Trophoblast cell (in vitro differentiated cells and primary cell): ENCODE results near the gene SPDYC.

Experiments
- DNase-seq, 2 donors: peaks; one replicate each; pipeline ENCODE4 v3.0.0-alpha.2; 2016
- H2AFZ ChIP-seq: 2 replicates; pipeline ENCODE4 v1.6.1; 2013; ENCODE audit warnings: low read length, moderate library complexity, mild to moderate bottlenecking; ENCODE audit not compliant: insufficient read depth, poor library complexity
- H2AK5ac ChIP-seq: 2 replicates; pipeline ENCODE4 v1.6.1; 2013; ENCODE audit warnings: mild to moderate bottlenecking, low read length
- H2BK120ac ChIP-seq: 2 replicates; pipeline ENCODE4 v1.6.1; 2013; ENCODE audit warnings: low read length, mild to moderate bottlenecking, moderate library complexity; ENCODE audit not compliant: insufficient read depth, poor library complexity
- H2BK12ac ChIP-seq: 2 replicates; pipeline ENCODE4 v1.6.1; 2013; ENCODE audit warnings: mild to moderate bottlenecking, low read length, moderate library complexity
- H2BK5ac ChIP-seq: 2 replicates; pipeline ENCODE4 v1.6.1; 2013; ENCODE audit warnings: low read length, low read depth, moderate library complexity, mild to moderate bottlenecking; ENCODE audit not compliant: poor library complexity
- H3K14ac ChIP-seq: 2 replicates; pipeline ENCODE4 v1.6.1; 2013; ENCODE audit warnings: mild to moderate bottlenecking, low read length
- H3K18ac ChIP-seq: 2 replicates; pipeline ENCODE4 v1.6.1; 2013; ENCODE audit warnings: mild to moderate bottlenecking, low read length
- H3K23ac ChIP-seq: 2 replicates; pipeline ENCODE4 v1.6.1; 2013; ENCODE audit warnings: low read length
- H3K27ac ChIP-seq: 2 replicates; pipeline ENCODE4 v1.5.1; 2013; ENCODE audit warnings: low read depth, mild to moderate bottlenecking, inconsistent platforms, low read length, moderate library complexity
- H3K27me3 ChIP-seq: 2 replicates; pipeline ENCODE4 v1.6.1; 2013; ENCODE audit warnings: inconsistent platforms, mild to moderate bottlenecking, low read length, moderate library complexity; ENCODE audit not compliant: insufficient read depth
- H3K36me3 ChIP-seq, 2 experiments: 1 replicate in 1 of 2; 2 replicates in 1 of 2; pipeline ENCODE4 v1.6.1; 2013; ENCODE audit warnings: low read length in 2 of 2, mild to moderate bottlenecking in 2 of 2, moderate library complexity in 1 of 2; ENCODE audit not compliant: insufficient read depth in 2 of 2, control insufficient read depth in 1 of 2
- H3K4ac ChIP-seq: 2 replicates; pipeline ENCODE4 v1.6.1; 2013; ENCODE audit warnings: low read depth, mild to moderate bottlenecking, low read length, moderate library complexity
- H3K4me1 ChIP-seq, 2 experiments: 1 replicate in 1 of 2; 2 replicates in 1 of 2; pipeline ENCODE4 v1.6.1; 2013; ENCODE audit warnings: low read length in 2 of 2, mild to moderate bottlenecking in 2 of 2, moderate library complexity in 1 of 2; ENCODE audit not compliant: insufficient read depth in 2 of 2, control insufficient read depth in 1 of 2
- H3K4me2 ChIP-seq: 2 replicates; pipeline ENCODE4 v1.6.1; 2013; ENCODE audit warnings: inconsistent platforms, mild to moderate bottlenecking, low read length, moderate library complexity
- H3K4me3 ChIP-seq: 2 replicates; pipeline ENCODE4 v1.5.1; 2013; ENCODE audit warnings: mild to moderate bottlenecking, low read depth, low read length, inconsistent platforms
- H3K79me1 ChIP-seq: one replicate; pipeline ENCODE4 v1.6.1; 2013; ENCODE audit warnings: low read length
- H3K79me2 ChIP-seq: 2 replicates; pipeline ENCODE4 v1.6.1; 2013; ENCODE audit warnings: low read length, mild to moderate bottlenecking; ENCODE audit not compliant: control insufficient read depth, insufficient read depth, poor library complexity
- H3K9ac ChIP-seq: 2 replicates; pipeline ENCODE4 v1.6.1; 2013; ENCODE audit warnings: mild to moderate bottlenecking, low read length
- H3K9me3 ChIP-seq: 2 replicates; pipeline ENCODE4 v1.6.1; 2013; ENCODE audit warnings: low read depth, mild to moderate bottlenecking, control low read depth, inconsistent platforms, low read length; ENCODE audit not compliant: insufficient read depth
- H4K12ac ChIP-seq: 2 replicates; pipeline ENCODE4 v1.6.1; 2013; ENCODE audit warnings: low read depth, mild to moderate bottlenecking, low read length, moderate library complexity
- H4K8ac ChIP-seq: 2 replicates; pipeline ENCODE4 v1.6.1; 2013; ENCODE audit warnings: low read depth, mild to moderate bottlenecking, low read length, moderate library complexity
- H4K91ac ChIP-seq: one replicate; pipeline ENCODE4 v1.6.1; 2013; ENCODE audit warnings: low read depth, mild to moderate bottlenecking, low read length, moderate library complexity
- WGBS: extraction: QIAGEN DNeasy Blood & Tissue Kit; methylation state at CpG from one replicate; pipeline ENCODE4 v1.1.7; 2013; ENCODE audit warnings: missing lambda C conversion rate; ENCODE audit not compliant: insufficient read length, insufficient coverage; ENCODE audit errors: extremely low coverage; 5-methylcytosine and 5-hydroxymethylcytosine counted together

The SPDYC gene

GRCh38 chr11:65181569-65182257, 11.7 kb downstream of the SPDYC start, which contains the start of gene CAPN1:
Gene CAPN1 (plus strand): TSS chr11:65181928. CDS start chr11:65182702, 774 bp downstream.
- H3K4ac ChIP-seq = peak within 1 kb of the TSS; percentile 100
- H3K14ac ChIP-seq = peak within 1 kb of the TSS; percentile 100
- peak within 1 kb of the TSS; percentile 93 for H4K12ac ChIP-seq
- H4K8ac ChIP-seq = peak within 1 kb of the TSS; percentile 97
- H3K36me3 ChIP-seq = peaks cover 24% of the 10 kb centered on the region in 2 experiments
- peak within 1 kb of the TSS; percentile 100 for H4K91ac ChIP-seq
- H3K79me1 ChIP-seq = peaks cover 20% of the 10 kb centered on the region
- peak within 1 kb of the TSS; percentile 93 for H3K27ac ChIP-seq
- no CpG with 5 or more reads among the region's 43 CpGs for WGBS
- H3K4me1 ChIP-seq = peaks cover 13 to 24% of the 10 kb centered on the region in 2 experiments
- H2BK5ac ChIP-seq = peak within 1 kb of the TSS; percentile 93
- peak within 1 kb of the TSS; percentile 85 for H3K4me3 ChIP-seq
- no peaks in the 10 kb centered on the region for H3K9me3 ChIP-seq
- peak within 1 kb of the TSS; percentile 88 for H2AK5ac ChIP-seq
- peak within 1 kb of the TSS; percentile 100 for H3K18ac ChIP-seq
- peak within 1 kb of the TSS; percentile 94 for H2BK120ac ChIP-seq
- peak within 1 kb of the TSS; percentile 80 for H3K4me2 ChIP-seq
- peak within 1 kb of the TSS; percentile 96 for H3K9ac ChIP-seq
- DNase-seq = peak; percentile 72 to 82
- peak within 1 kb of the TSS; percentile 82 for H2AFZ ChIP-seq
- H3K23ac ChIP-seq = no peak within 1 kb of the TSS
- peaks cover 19% of the 10 kb centered on the region for H3K79me2 ChIP-seq
- H3K27me3 ChIP-seq = no peaks in the 10 kb centered on the region
- peak within 1 kb of the TSS; percentile 76 for H2BK12ac ChIP-seq

GRCh38 chr11:65182258-65183170, 12.5 kb downstream of the SPDYC start:
- Histone ChIP-seq H3K79me1 (peaks cover 20% of the 10 kb centered on the region), H3K36me3 (peaks cover 31 to 32% of the 10 kb centered on the region in 2 experiments), H3K4me2 (peak overlapping the region; percentile 77), H4K8ac (peak overlapping the region; percentile 97), H3K4me1 (peaks cover 13 to 24% of the 10 kb centered on the region in 2 experiments), H3K18ac (peak overlapping the region; percentile 100), H2AK5ac (peak overlapping the region; percentile 88), H3K79me2 (peaks cover 19% of the 10 kb centered on the region), H3K23ac (no peak overlapping the region), H2BK5ac (peak overlapping the region; percentile 93), H3K9me3 (no peaks in the 10 kb centered on the region), H2BK120ac (peak overlapping the region; percentile 94), H2BK12ac (peak overlapping the region; percentile 76), H3K4me3 (peak overlapping the region; percentile 85), H3K27ac (peak overlapping the region; percentile 93), H2AFZ (peak overlapping the region; percentile 82), H4K12ac (peak overlapping the region; percentile 93), H3K14ac (peak overlapping the region; percentile 100), H4K91ac (peak overlapping the region; percentile 100), H3K4ac (peak overlapping the region; percentile 100), H3K9ac (peak overlapping the region; percentile 96), H3K27me3 (no peaks in the 10 kb centered on the region)
- no CpG with 5 or more reads among the region's 23 CpGs for WGBS
- DNase-seq = peak; percentile 19 to 46

GRCh38 chr11:65183201-65183891, 13.3 kb downstream of the SPDYC start:
- Histone ChIP-seq H2BK5ac (no peak overlapping the region), H3K18ac (peak overlapping the region; percentile 100), H3K27me3 (no peaks in the 10 kb centered on the region), H2BK12ac (no peak overlapping the region), H3K79me2 (peaks cover 19% of the 10 kb centered on the region), H4K12ac (no peak overlapping the region), H2AK5ac (peak overlapping the region; percentile 60), H4K8ac (peak overlapping the region; percentile 6), H4K91ac (peak overlapping the region; percentile 25), H3K4ac (peak overlapping the region; percentile 11), H3K14ac (peak overlapping the region; percentile 35), H3K23ac (no peak overlapping the region), H3K4me3 (no peak overlapping the region), H3K9me3 (no peaks in the 10 kb centered on the region), H3K36me3 (peaks cover 38 to 39% of the 10 kb centered on the region in 2 experiments), H2BK120ac (no peak overlapping the region), H3K9ac (no peak overlapping the region), H2AFZ (no peak overlapping the region), H3K79me1 (peaks cover 20% of the 10 kb centered on the region), H3K4me2 (peak overlapping the region; percentile 77), H3K4me1 (peaks cover 13 to 24% of the 10 kb centered on the region in 2 experiments), H3K27ac (peak overlapping the region; percentile 5)
- peak; percentile 38 to 55 for DNase-seq
- no CpG with 5 or more reads among the region's 19 CpGs for WGBS

- no CpG with 5 or more reads among the region's 22 CpGs for WGBS
- Histone ChIP-seq H2AK5ac (no peak overlapping the region), H4K12ac (no peak overlapping the region)
Observed at GRCh38 chr11:65184146-65184545, 14.1 kb downstream of the SPDYC start.

More at GRCh38 chr11:65184146-65184545, 14.1 kb downstream of the SPDYC start:
- H3K9me3 ChIP-seq = peaks cover 2% of the 10 kb centered on the region
- H3K36me3 ChIP-seq = peaks cover 45 to 47% of the 10 kb centered on the region in 2 experiments
- H2BK120ac ChIP-seq = no peak overlapping the region
- no peak overlapping the region for H3K27ac ChIP-seq
- no peak overlapping the region for H3K4me2 ChIP-seq
- H3K23ac ChIP-seq = no peak overlapping the region
- H2AFZ ChIP-seq = no peak overlapping the region
- no peak overlapping the region for H3K18ac ChIP-seq
- no peaks in the 10 kb centered on the region for H3K27me3 ChIP-seq
- H3K79me2 ChIP-seq = peaks cover 19% of the 10 kb centered on the region
- H2BK5ac ChIP-seq = no peak overlapping the region
- H3K4me1 ChIP-seq = peaks cover 13 to 24% of the 10 kb centered on the region in 2 experiments
- no peak for DNase-seq
- H4K8ac ChIP-seq = no peak overlapping the region
- no peak overlapping the region for H3K14ac ChIP-seq
- H3K9ac ChIP-seq = no peak overlapping the region
- peaks cover 20% of the 10 kb centered on the region for H3K79me1 ChIP-seq
- H4K91ac ChIP-seq = no peak overlapping the region
- peak overlapping the region; percentile 53 for H3K4ac ChIP-seq
- H2BK12ac ChIP-seq = peak overlapping the region; percentile 6
- H3K4me3 ChIP-seq = no peak overlapping the region
